Measurements from ENCODE around the gene GPX3.

DNA sequence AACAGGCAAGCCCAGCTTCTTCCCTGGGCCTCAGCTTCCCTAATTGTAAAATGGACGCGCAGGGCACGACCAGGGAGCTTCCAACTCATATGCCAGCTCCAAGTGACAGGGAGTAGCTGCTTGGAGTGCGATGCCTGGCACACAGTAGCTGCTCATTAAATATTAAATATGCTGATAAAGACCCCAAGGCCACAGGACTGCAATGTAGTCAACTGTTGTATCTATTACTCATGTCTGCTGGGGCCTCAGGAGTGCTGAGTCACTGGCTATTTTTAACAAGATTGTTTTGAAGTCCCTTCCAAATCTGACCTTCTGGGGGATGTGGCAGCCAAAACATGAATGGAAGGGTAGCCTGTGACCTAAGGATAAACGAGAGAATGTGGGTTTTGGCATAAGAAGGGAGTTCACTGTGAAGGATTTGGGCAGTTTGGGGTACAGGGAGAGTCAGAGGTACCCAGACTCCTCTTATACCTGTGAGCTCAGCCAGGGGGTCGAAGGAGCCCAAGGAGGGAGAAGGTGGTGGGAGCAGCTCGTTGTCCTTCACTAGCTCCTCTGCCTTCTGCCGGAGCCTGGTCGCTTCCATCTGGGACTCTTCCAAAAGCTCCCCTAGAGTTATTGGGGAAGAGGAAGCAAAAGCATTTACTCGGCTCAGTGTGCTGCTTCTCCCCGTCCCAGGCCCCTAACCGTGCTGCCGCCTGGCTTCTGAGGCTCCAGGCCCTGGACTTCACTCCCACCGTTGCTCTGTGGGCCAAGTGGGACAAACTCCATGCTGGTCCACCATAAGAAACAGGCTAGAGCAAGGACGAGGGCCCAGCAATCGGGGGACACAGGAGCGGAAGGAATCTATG is 43.0 kb downstream of the GPX3 start:
- TF ChIP-seq POLR2A (IDR thresholded peaks at IDR 0.05), result no peak
- TF ChIP-seq, protein P1, sequence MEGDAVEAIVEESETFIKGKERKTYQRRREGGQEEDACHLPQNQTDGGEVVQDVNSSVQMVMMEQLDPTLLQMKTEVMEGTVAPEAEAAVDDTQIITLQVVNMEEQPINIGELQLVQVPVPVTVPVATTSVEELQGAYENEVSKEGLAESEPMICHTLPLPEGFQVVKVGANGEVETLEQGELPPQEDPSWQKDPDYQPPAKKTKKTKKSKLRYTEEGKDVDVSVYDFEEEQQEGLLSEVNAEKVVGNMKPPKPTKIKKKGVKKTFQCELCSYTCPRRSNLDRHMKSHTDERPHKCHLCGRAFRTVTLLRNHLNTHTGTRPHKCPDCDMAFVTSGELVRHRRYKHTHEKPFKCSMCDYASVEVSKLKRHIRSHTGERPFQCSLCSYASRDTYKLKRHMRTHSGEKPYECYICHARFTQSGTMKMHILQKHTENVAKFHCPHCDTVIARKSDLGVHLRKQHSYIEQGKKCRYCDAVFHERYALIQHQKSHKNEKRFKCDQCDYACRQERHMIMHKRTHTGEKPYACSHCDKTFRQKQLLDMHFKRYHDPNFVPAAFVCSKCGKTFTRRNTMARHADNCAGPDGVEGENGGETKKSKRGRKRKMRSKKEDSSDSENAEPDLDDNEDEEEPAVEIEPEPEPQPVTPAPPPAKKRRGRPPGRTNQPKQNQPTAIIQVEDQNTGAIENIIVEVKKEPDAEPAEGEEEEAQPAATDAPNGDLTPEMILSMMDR (IDR thresholded peaks at IDR 0.05), result no peak
